OCI-LY1 (cell line): Measurements from ENCODE around the gene PTPRN2.

Experiments used
- H2AFZ ChIP-seq: fragments of 200-600 bp; sonication (generic), shearing (Covaris generic); 2 replicates; pipeline ENCODE4 v1.6.0; 2014; ENCODE audit warnings: antibody characterized with exemption, mild to moderate bottlenecking, low read length
- H3F3A ChIP-seq: fragments of 200-600 bp; sonication (generic), shearing (Covaris generic); 2 replicates; pipeline ENCODE4 v1.6.0; 2014; ENCODE audit warnings: mild to moderate bottlenecking, antibody characterized with exemption, low read length, moderate library complexity; ENCODE audit not compliant: insufficient read depth
- H3K27ac ChIP-seq: fragments of 200-600 bp; sonication (generic); 2 replicates; pipeline ENCODE4 v1.5.1; 2014; ENCODE audit warnings: low read length, mixed run types, mild to moderate bottlenecking, low read depth; ENCODE audit not compliant: poor library complexity, severe bottlenecking
- H3K27me3 ChIP-seq: fragments of 200-600 bp; sonication (generic); 2 replicates; pipeline ENCODE4 v1.6.0; 2014; ENCODE audit warnings: antibody characterized with exemption, mild to moderate bottlenecking, low read length, moderate library complexity; ENCODE audit not compliant: insufficient read depth
- H3K36me3 ChIP-seq: fragments of 200-600 bp; sonication (generic); 2 replicates; pipeline ENCODE4 v1.6.1; 2014; ENCODE audit warnings: mild to moderate bottlenecking, antibody characterized with exemption, low read length, moderate library complexity, mixed read lengths; ENCODE audit not compliant: insufficient read depth
- H3K4me1 ChIP-seq: fragments of 200-600 bp; sonication (generic); 2 replicates; pipeline ENCODE4 v1.5.1; 2014; ENCODE audit warnings: mild to moderate bottlenecking, low read length, moderate library complexity; ENCODE audit not compliant: insufficient read depth, severe bottlenecking
- H3K4me2 ChIP-seq: fragments of 200-600 bp; sonication (generic), shearing (Covaris generic); 2 replicates; pipeline ENCODE4 v1.6.1; 2014; ENCODE audit warnings: low read length
- H3K4me3 ChIP-seq: fragments of 200-600 bp; sonication (generic); 2 replicates; pipeline ENCODE4 v1.5.1; 2014; ENCODE audit warnings: low read length, low read depth, mild to moderate bottlenecking, mixed read lengths; ENCODE audit not compliant: poor library complexity, severe bottlenecking
- H3K79me2 ChIP-seq: fragments of 200-600 bp; shearing (Covaris generic); 2 replicates; pipeline ENCODE4 v1.6.1; 2016; ENCODE audit warnings: mixed run types, low read length, mixed read lengths; ENCODE audit not compliant: insufficient read depth
- H3K9ac ChIP-seq: fragments of 200-600 bp; sonication (generic), shearing (Covaris generic); 2 replicates; pipeline ENCODE4 v1.6.1; 2014; ENCODE audit warnings: mild to moderate bottlenecking, low read length, mixed read lengths
- H3K9me2 ChIP-seq: fragments of 200-600 bp; sonication (generic), shearing (Covaris generic); 2 replicates; pipeline ENCODE4 v1.6.1; 2014; ENCODE audit warnings: low read depth, mild to moderate bottlenecking, low read length, mixed read lengths
- H3K9me3 ChIP-seq: fragments of 200-600 bp; shearing (Covaris generic); 2 replicates; pipeline ENCODE4 v1.6.1; 2014; ENCODE audit warnings: low read length, mixed read lengths
- H4K20me1 ChIP-seq: fragments of 200-600 bp; sonication (generic), shearing (Covaris generic); 2 replicates; pipeline ENCODE4 v1.6.0; 2016; ENCODE audit warnings: mild to moderate bottlenecking, low read length; ENCODE audit not compliant: insufficient read depth
- CTCF ChIP-seq: fragments of 200-600 bp; sonication (generic), shearing (Covaris generic); IDR thresholded peaks from 2 replicates; pipeline ENCODE4 v1.5.1; 2017; ENCODE audit warnings: mild to moderate bottlenecking, antibody characterized with exemption, low read length, moderate library complexity, mixed read lengths
- EZH2 ChIP-seq: fragments of 200-600 bp; sonication (generic), shearing (Covaris generic); IDR thresholded peaks from 2 replicates; pipeline ENCODE4 v1.8.0; 2017; ENCODE audit warnings: borderline replicate concordance, mixed run types, mild to moderate bottlenecking, antibody characterized with exemption, low read length, moderate library complexity, mixed read lengths

Gene PTPRN2

GRCh38 chr7:157764193-157764592, 823.4 kb downstream of the PTPRN2 start:
- Histone ChIP-seq H3K79me2 (no peaks in the 10 kb centered on the region), H2AFZ (no peak overlapping the region), H3F3A (no peaks in the 10 kb centered on the region), H3K9me2 (no peaks in the 10 kb centered on the region), H3K36me3 (no peaks in the 10 kb centered on the region), H3K27ac (no peak overlapping the region), H3K27me3 (no peaks in the 10 kb centered on the region; the same call in 1 of the 2 replicates), H3K4me2 (no peak overlapping the region), H3K4me1 (no peaks in the 10 kb centered on the region), H3K4me3 (no peak overlapping the region), H3K9ac (no peak overlapping the region), H4K20me1 (no peaks in the 10 kb centered on the region), H3K9me3 (no peaks in the 10 kb centered on the region; the same call in 1 of the 2 replicates)
- TF ChIP-seq CTCF = no peak
- no peak for TF ChIP-seq EZH2

- Histone ChIP-seq H3K9me3 (no peaks in the 10 kb centered on the region; the same call in 1 of the 2 replicates), H3K4me1 (no peaks in the 10 kb centered on the region), H3K27me3 (no peaks in the 10 kb centered on the region; the same call in 1 of the 2 replicates)
Measured at GRCh38 chr7:157763279-157764000, 824.2 kb downstream of the PTPRN2 start.

GRCh38 chr7:157762824-157763223, 824.8 kb downstream of the PTPRN2 start:
- Histone ChIP-seq H3K36me3 (no peaks in the 10 kb centered on the region), H3K9me3 (no peaks in the 10 kb centered on the region; the same call in 1 of the 2 replicates), H3K4me2 (no peak overlapping the region), H3K9me2 (no peaks in the 10 kb centered on the region), H3K4me3 (no peak overlapping the region), H3K27ac (no peak overlapping the region), H3K79me2 (no peaks in the 10 kb centered on the region), H3K27me3 (no peaks in the 10 kb centered on the region; the same call in 1 of the 2 replicates), H2AFZ (no peak overlapping the region), H4K20me1 (no peaks in the 10 kb centered on the region), H3F3A (no peaks in the 10 kb centered on the region), H3K4me1 (no peaks in the 10 kb centered on the region), H3K9ac (no peak overlapping the region)
- TF ChIP-seq EZH2 (no peak), CTCF (no peak)

More at GRCh38 chr7:157763279-157764000, 824.2 kb downstream of the PTPRN2 start:
- Histone ChIP-seq H2AFZ (no peak overlapping the region), H3K79me2 (no peaks in the 10 kb centered on the region), H3K9ac (no peak overlapping the region), H3K4me2 (no peak overlapping the region), H3K9me2 (no peaks in the 10 kb centered on the region), H3K36me3 (no peaks in the 10 kb centered on the region), H3K4me3 (no peak overlapping the region), H4K20me1 (no peaks in the 10 kb centered on the region), H3K27ac (no peak overlapping the region), H3F3A (no peaks in the 10 kb centered on the region)
- TF ChIP-seq CTCF (no peak), EZH2 (no peak)
